ENCODE measurements around the gene TWSG1. TPM values are rescaled to one million over a fixed set of nuclear protein-coding genes. Genes with fewer than 3 reads are reported as not detected.

Gene TWSG1
- total RNA-seq, 1 donor from 2014 or later: 22.9 TPM

DNA sequence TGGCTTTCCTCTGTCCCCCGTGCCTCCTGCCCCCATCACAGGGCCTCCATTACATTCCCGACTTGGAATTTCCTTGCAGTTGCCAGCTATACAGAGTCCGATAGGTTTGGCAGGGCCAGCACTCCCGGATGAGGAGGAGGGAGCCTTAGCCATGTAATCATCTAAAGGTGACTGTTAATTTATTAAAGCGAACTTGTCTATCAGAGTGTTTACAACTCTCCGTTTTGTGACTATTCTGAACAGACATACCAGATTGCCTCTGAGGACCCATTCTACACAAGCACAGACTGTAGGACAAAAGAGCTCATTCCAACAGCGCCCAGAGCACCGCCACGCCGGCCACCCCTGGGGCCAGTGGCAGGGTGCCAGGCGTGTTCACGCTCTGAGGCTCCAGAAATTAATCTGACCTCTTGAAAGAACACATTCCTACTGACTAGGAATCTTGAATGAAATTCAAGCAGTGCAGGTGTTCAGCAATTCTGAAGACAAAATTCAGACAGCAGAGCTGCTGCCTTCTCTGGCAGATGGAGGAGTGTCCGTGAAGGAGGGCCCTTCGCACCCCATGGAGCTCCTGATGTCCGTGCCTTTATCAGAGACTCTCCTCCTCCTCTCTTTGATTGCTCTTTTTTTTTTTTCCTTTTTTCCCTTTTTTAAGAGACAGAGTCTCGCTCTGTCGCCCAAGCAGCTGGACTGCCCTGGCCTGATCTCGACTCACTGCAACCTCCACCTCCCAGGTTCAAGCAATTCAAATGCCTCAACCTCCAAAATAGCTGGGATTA, 82.7 kb downstream of the TWSG1 start:
- TF ChIP-seq, protein P1, sequence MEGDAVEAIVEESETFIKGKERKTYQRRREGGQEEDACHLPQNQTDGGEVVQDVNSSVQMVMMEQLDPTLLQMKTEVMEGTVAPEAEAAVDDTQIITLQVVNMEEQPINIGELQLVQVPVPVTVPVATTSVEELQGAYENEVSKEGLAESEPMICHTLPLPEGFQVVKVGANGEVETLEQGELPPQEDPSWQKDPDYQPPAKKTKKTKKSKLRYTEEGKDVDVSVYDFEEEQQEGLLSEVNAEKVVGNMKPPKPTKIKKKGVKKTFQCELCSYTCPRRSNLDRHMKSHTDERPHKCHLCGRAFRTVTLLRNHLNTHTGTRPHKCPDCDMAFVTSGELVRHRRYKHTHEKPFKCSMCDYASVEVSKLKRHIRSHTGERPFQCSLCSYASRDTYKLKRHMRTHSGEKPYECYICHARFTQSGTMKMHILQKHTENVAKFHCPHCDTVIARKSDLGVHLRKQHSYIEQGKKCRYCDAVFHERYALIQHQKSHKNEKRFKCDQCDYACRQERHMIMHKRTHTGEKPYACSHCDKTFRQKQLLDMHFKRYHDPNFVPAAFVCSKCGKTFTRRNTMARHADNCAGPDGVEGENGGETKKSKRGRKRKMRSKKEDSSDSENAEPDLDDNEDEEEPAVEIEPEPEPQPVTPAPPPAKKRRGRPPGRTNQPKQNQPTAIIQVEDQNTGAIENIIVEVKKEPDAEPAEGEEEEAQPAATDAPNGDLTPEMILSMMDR (IDR thresholded peaks at IDR 0.05; ENCODE audit: insufficient read depth, low read length, poor library complexity, severe bottlenecking): no peak
- no peak overlapping the region for H3K4me3 ChIP-seq (ENCODE audit: low read depth, low read length)
- no peaks in the 10 kb centered on the region for H3K27me3 ChIP-seq (ENCODE audit: control insufficient read depth, insufficient read depth, low read length)
- no peaks in the 10 kb centered on the region for H3K36me3 ChIP-seq (ENCODE audit: control insufficient read depth, insufficient read depth, low read length)
- DNase-seq (ENCODE audit: low read depth): peak; percentile 69

DNA sequence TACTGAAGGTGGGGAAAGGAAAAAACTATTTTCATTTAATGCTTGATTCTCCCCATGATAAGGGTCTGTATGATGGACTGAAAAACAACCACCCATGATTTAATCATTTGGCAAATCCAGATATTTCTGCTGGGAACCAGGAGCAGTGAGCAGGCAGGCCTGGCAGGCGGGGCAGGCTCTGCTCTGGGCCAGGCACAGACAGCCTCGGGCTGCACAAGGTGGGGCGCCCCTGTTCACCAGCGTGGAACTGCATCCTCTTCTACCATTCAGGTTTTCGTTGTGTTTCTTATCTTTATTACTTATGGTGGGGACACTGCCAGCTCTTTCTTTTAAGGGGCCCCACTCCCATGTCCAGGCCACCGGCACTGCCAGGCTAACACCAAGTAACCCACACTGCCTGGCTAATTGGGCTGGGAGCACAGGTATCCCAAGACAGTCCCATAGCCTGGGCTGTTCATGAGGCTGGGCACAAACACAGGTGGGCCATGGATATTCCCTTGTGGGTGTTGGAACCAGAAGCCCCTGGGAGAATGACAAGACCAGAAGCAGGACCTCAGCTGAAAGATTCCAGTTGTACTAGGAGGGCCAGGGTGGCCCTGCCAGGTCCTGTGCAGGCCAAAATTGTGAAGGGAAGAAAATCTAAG, 83.6 kb downstream of the TWSG1 start:
- H3K27me3 ChIP-seq (ENCODE audit: control insufficient read depth, insufficient read depth, low read length): no peaks in the 10 kb centered on the region
- no peak for DNase-seq (ENCODE audit: low read depth)
- H3K36me3 ChIP-seq (ENCODE audit: control insufficient read depth, insufficient read depth, low read length): no peaks in the 10 kb centered on the region
- H3K4me3 ChIP-seq (ENCODE audit: low read depth, low read length): no peak overlapping the region
- TF ChIP-seq, protein P1 (IDR thresholded peaks at IDR 0.05; ENCODE audit: insufficient read depth, low read length, poor library complexity, severe bottlenecking): no peak

DNA sequence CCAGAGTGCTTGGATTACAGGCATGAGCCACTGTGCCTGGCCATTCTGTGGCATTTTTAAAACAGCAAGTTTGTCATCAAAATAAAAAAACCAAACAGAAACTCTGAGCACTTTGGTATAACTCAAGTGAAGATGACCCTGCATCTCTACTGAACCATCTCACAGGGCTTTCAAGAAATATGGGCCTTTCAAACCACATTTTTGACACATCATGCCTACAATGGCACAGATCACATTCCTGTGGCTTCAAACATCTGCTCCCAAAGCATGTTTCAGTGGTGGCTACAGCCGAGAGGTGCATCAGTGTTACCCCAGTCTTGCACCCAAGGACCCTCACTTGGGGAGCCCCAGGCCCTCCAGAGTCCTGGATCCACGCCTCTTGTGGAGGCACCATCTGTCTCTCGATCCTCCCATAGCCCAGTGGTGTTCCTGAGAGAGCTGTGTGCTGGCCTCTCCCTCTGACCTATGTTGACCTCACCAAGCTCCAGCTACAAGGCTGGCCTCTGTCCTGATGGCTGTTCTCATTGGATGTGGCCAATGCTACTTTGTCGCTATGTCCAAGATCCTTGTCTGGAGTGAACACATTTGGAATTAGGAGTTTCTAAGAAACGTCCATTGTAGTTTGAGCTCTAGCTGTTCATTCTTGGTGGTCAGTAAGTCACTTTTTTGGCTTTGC, 85.5 kb downstream of the TWSG1 start:
- TF ChIP-seq, protein P1 (IDR thresholded peaks at IDR 0.05; ENCODE audit: insufficient read depth, low read length, poor library complexity, severe bottlenecking): no peak
- Histone ChIP-seq H3K27me3 (ENCODE audit: control insufficient read depth, insufficient read depth, low read length) (no peaks in the 10 kb centered on the region), H3K36me3 (ENCODE audit: control insufficient read depth, insufficient read depth, low read length) (no peaks in the 10 kb centered on the region), H3K4me3 (ENCODE audit: low read depth, low read length) (no peak overlapping the region)
- DNase-seq (ENCODE audit: low read depth): no peak

DNA sequence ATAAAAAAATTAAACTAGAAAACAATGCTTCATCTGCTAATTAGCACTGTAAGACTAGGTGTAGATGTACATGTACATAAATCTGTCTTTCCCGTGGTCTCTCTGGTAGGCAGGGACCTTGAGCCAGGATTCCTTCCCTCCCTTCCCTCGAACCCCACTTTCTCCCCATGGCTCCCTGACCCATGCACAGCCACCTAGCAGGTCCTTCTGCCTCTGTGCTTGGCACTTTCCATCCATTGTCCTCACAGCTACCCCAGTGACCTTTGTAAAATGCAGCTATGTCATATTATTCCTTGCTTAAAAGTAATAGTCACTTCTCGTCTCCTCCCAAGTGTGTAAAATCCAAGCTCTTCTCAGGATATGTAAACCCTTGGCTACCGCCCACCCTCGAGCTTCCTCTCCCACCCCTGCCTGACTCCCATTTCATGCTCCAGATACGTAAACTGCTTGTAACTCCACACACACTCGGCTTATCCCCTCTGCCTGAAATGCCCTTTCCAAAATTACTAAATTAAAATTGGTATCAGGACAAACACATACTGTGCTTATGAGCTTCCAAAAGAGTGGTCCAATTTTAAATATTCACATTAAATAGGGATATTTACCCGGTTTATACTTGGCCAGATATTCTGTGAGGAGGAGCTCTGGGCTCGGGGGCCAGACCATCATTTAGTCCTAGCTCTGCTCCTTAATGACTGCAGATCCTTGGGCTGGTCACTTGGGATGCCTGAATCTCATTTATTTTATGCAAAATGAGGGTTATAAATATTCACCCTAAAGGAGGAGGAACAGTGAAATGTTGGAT, 86.7 kb downstream of the TWSG1 start:
- no peak overlapping the region for H3K4me3 ChIP-seq (ENCODE audit: low read depth, low read length)
- TF ChIP-seq, protein P1 (IDR thresholded peaks at IDR 0.05; ENCODE audit: insufficient read depth, low read length, poor library complexity, severe bottlenecking): no peak
- no peaks in the 10 kb centered on the region for H3K27me3 ChIP-seq (ENCODE audit: control insufficient read depth, insufficient read depth, low read length)
- no peaks in the 10 kb centered on the region for H3K36me3 ChIP-seq (ENCODE audit: control insufficient read depth, insufficient read depth, low read length)
- DNase-seq (ENCODE audit: low read depth): no peak

DNA sequence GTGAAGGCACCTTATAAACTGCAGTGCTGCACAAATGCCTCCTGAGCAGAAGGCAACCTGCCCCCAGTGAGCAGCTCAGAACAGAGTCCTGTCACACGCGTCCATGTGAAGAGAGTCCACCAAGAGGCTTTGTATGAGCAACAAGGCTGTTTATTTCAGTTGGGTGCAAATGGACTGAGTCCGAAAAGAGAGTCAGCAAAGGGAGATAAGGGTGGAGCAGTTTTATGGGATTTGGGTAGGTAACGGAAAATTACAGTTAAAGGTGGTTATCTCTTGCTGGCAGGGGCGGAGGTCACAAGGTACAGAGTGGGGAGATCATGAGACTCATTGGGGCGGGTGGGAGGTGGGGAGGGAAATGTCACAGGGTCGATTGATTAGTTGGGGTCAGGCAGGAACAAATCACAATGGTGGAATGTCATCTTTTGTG, 87.3 kb downstream of the TWSG1 start:
- TF ChIP-seq, protein P1 (IDR thresholded peaks at IDR 0.05; ENCODE audit: insufficient read depth, low read length, poor library complexity, severe bottlenecking): no peak
- H3K4me3 ChIP-seq (ENCODE audit: low read depth, low read length): no peak overlapping the region
- H3K27me3 ChIP-seq (ENCODE audit: control insufficient read depth, insufficient read depth, low read length): no peaks in the 10 kb centered on the region
- no peak for DNase-seq (ENCODE audit: low read depth)
- no peaks in the 10 kb centered on the region for H3K36me3 ChIP-seq (ENCODE audit: control insufficient read depth, insufficient read depth, low read length)

All from kidney epithelial cell (primary cell).